HepG2 (cell line): Measurements from ENCODE around the gene DERL2. TPM values are rescaled to one million over a fixed set of nuclear protein-coding genes. Genes with fewer than 3 reads are reported as not detected.

Source experiments
- AGO1 ChIP-seq: fragments of 200-400 bp; formaldehyde crosslinking; IDR thresholded peaks from 2 replicates; pipeline ENCODE4 v1.6.1; 2017; ENCODE audit warnings: mild to moderate bottlenecking, low read depth, low read length, moderate library complexity; ENCODE audit not compliant: poor library complexity, severe bottlenecking
- ETV5 ChIP-seq: IDR thresholded peaks from 2 replicates; pipeline ENCODE4 v1.6.1; 2018; ENCODE audit warnings: missing biosample characterization, missing genetic modification reagents, inconsistent platforms, borderline replicate concordance
- HMG20B ChIP-seq: conservative IDR thresholded peaks from 2 replicates; pipeline ENCODE4 v1.6.1; 2016; ENCODE audit warnings: missing genetic modification reagents, missing compliant biosample characterization
- HNRNPLL ChIP-seq: fragments of 200-400 bp; formaldehyde crosslinking; IDR thresholded peaks from 2 replicates; pipeline ENCODE4 v1.6.1; 2017; ENCODE audit warnings: mild to moderate bottlenecking, low read depth, low read length; ENCODE audit not compliant: poor library complexity, severe bottlenecking
- MTF1 ChIP-seq: sonication (generic); formaldehyde crosslinking; IDR thresholded peaks from 2 replicates; pipeline ENCODE4 v1.5.0; 2020; ENCODE audit warnings: missing genetic modification reagents
- MXD4 ChIP-seq: IDR thresholded peaks from 2 replicates; pipeline ENCODE4 v1.6.1; 2016; ENCODE audit warnings: mild to moderate bottlenecking, missing biosample characterization, missing genetic modification reagents
- NFKB2 ChIP-seq: sonication (generic); formaldehyde crosslinking; IDR thresholded peaks from 2 replicates; pipeline ENCODE4 v1.4.0; 2020; ENCODE audit warnings: missing genetic modification reagents, borderline replicate concordance
- PHF21A ChIP-seq: sonication (generic); formaldehyde crosslinking; IDR thresholded peaks from 2 replicates; pipeline ENCODE4 v1.5.0; 2020; ENCODE audit warnings: mild to moderate bottlenecking, missing genetic modification reagents
- RCOR2 ChIP-seq: IDR thresholded peaks from 2 replicates; pipeline ENCODE4 v1.6.1; 2016; ENCODE audit warnings: missing biosample characterization, missing genetic modification reagents
- RXRB ChIP-seq: IDR thresholded peaks from 2 replicates; pipeline ENCODE4 v1.6.1; 2016; ENCODE audit warnings: borderline replicate concordance, missing genetic modification reagents, missing compliant biosample characterization
- SMAD1 ChIP-seq: sonication (generic); formaldehyde crosslinking; IDR thresholded peaks from 2 replicates; pipeline ENCODE4 v1.4.0; 2020; ENCODE audit warnings: missing genetic modification reagents, low read depth, mild to moderate bottlenecking, borderline replicate concordance
- SMC3 ChIP-seq: IDR thresholded peaks from 2 replicates; pipeline ENCODE4 v1.6.1; 2011; ENCODE audit warnings: low read length, improper control_type of control experiment
- YY1 ChIP-seq: IDR thresholded peaks from 2 replicates; pipeline ENCODE4 v1.6.1; 2011; ENCODE audit warnings: low read length, low read depth, moderate library complexity, mild to moderate bottlenecking; ENCODE audit not compliant: insufficient read depth, insufficient replicate concordance
- ZMYM4 ChIP-seq: sonication (generic); formaldehyde crosslinking; IDR thresholded peaks from 2 replicates; pipeline ENCODE4 v1.8.1; 2023; ENCODE audit warnings: mild to moderate bottlenecking, missing genetic modification reagents
- ZNF383 ChIP-seq: sonication (generic); formaldehyde crosslinking; IDR thresholded peaks from 2 replicates; pipeline ENCODE4 v1.4.0; 2020; ENCODE audit warnings: missing genetic modification reagents, mild to moderate bottlenecking, borderline replicate concordance
- ZNF430 ChIP-seq: sonication (generic); formaldehyde crosslinking; IDR thresholded peaks from 2 replicates; pipeline ENCODE4 v1.9.0; 2021; ENCODE audit warnings: mild to moderate bottlenecking, missing genetic modification reagents
- ZNF484 ChIP-seq: sonication (generic); formaldehyde crosslinking; IDR thresholded peaks from 2 replicates; pipeline ENCODE4 v1.5.1; 2020; ENCODE audit warnings: mild to moderate bottlenecking, low read depth, missing genetic modification reagents, borderline replicate concordance
- ZNF547 ChIP-seq: sonication (generic); formaldehyde crosslinking; IDR thresholded peaks from 2 replicates; pipeline ENCODE4 v1.5.1; 2020; ENCODE audit warnings: mild to moderate bottlenecking, missing genetic modification reagents
- ZNF557 ChIP-seq: sonication (generic); formaldehyde crosslinking; IDR thresholded peaks from 2 replicates; pipeline ENCODE4 v1.4.0; 2020; ENCODE audit warnings: missing genetic modification reagents
- ZNF644 ChIP-seq: IDR thresholded peaks from 2 replicates; pipeline ENCODE4 v1.6.1; 2016; ENCODE audit warnings: low read depth
- ZNF766 ChIP-seq: sonication (generic); formaldehyde crosslinking; IDR thresholded peaks from 2 replicates; pipeline ENCODE4 v1.5.0; 2020; ENCODE audit warnings: missing genetic modification reagents, borderline replicate concordance
- ZNF83 ChIP-seq: sonication (generic); formaldehyde crosslinking; IDR thresholded peaks from 2 replicates; pipeline ENCODE4 v1.4.0; 2020; ENCODE audit warnings: missing genetic modification reagents, mild to moderate bottlenecking, borderline replicate concordance
- polyA plus RNA-seq, 8 experiments: library from polyadenylated mRNA; depleted of rRNA in 3 of 8; stranded (reverse) in 7 of 8; unstranded in 1 of 8; fragments of >200 nt; fragmentation: Illumina TruSeq in 4 of 8; extraction: Trizol in 4 of 8; gene quantifications; 2 replicates each; pipeline versions ENCODE4 v1.2.1 to v1.2.3, GENCODE V29; 2011 to 2016; ENCODE audit warnings: low read depth in 4 of 8, missing spikeins in 1 of 8, mixed read lengths in 1 of 8; ENCODE audit not compliant: insufficient read depth in 1 of 8
- total RNA-seq, 5 experiments: library from RNA; depleted of rRNA; stranded (reverse); fragments of >200 nt; fragmentation: Illumina TruSeq; extraction: Trizol; gene quantifications; 2 replicates each; pipeline ENCODE4 v1.2.3, GENCODE V29; 2016; ENCODE audit warnings: low read depth in 1 of 5
- TF ChIP-seq, protein P1 (sequence below): sonication (generic); formaldehyde crosslinking; IDR thresholded peaks from 2 replicates; pipeline ENCODE4 v1.5.1; 2020; ENCODE audit warnings: mild to moderate bottlenecking, missing genetic modification reagents, moderate library complexity
- TF ChIP-seq, protein P2 (sequence below): sonication (generic); formaldehyde crosslinking; IDR thresholded peaks from 2 replicates; pipeline ENCODE4 v1.9.0; 2021; ENCODE audit warnings: missing genetic modification reagents, mild to moderate bottlenecking, borderline replicate concordance
- TF ChIP-seq, protein P3 (sequence below): IDR thresholded peaks from 2 replicates; pipeline ENCODE4 v1.6.1; 2016; ENCODE audit warnings: low read depth, borderline replicate concordance
- TF ChIP-seq, protein P4 (sequence below): sonication (generic); formaldehyde crosslinking; IDR thresholded peaks from 2 replicates; pipeline ENCODE4 v1.8.1; 2023; ENCODE audit warnings: mild to moderate bottlenecking, moderate library complexity, missing genetic modification reagents
- TF ChIP-seq, protein P5 (sequence below): sonication (generic); formaldehyde crosslinking; IDR thresholded peaks from 2 replicates; pipeline ENCODE4 v1.8.1; 2023; ENCODE audit warnings: missing genetic modification reagents, mild to moderate bottlenecking, borderline replicate concordance

The DERL2 gene
- total and polyA plus RNA-seq, 2 of the 13 experiments (the other 11 are each of a cell fraction or from before 2014, with no cell fraction given), result 59.3 to 65.2 TPM

DNA sequence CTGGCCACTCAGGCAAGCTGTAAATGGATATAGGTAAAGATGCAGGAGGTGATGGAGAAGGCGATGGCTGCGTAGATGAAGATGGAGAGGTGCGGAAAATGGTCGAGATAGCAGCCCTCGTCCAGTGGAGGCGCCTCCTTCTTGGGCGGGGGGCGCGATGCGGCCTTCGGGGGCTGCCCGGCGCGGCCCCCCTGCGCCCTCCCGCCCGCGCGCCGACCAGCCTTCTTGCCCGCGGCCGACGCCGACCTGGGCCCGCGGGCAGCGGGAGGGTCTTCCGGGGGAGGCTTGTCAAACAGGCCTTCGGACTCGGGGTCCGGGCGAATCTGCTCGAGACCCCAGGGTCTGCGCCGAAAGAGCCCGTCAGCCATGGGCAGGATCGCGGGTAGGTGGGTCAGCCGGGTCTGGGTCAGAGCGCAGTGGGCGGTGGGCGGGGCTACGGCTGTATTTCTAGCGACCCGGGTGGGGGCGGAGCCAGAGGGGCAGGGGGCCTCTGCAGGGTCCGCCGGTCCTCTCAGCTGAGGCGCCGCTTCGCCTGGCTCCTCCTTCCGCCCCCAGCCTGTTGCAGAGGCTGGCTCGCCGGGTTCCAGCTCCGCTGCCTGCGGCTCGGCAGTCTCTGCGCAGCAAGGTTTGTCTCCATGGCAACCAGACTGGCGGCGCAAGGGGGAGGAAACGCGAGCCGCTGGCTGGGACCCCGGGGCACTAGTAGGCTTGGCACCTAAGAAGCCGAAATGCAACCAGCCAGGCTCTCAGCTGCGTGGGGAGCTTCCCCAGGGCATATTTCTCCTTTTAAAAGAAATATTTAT is 14.8 kb upstream of the DERL2 start (continued):
- no peak; the same call in 1 of the 2 replicates for TF ChIP-seq ETV5 (CRISPR knock-in tag)
- TF ChIP-seq ZNF766 (CRISPR knock-in tag), result no peak
- TF ChIP-seq, protein P1, sequence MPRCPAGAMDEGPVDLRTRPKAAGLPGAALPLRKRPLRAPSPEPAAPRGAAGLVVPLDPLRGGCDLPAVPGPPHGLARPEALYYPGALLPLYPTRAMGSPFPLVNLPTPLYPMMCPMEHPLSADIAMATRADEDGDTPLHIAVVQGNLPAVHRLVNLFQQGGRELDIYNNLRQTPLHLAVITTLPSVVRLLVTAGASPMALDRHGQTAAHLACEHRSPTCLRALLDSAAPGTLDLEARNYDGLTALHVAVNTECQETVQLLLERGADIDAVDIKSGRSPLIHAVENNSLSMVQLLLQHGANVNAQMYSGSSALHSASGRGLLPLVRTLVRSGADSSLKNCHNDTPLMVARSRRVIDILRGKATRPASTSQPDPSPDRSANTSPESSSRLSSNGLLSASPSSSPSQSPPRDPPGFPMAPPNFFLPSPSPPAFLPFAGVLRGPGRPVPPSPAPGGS, result no peak
- TF ChIP-seq HNRNPLL, result peak; percentile 99
- TF ChIP-seq SMAD1 (CRISPR knock-in tag), result 0 out of 2 replicates have a peak, but pooled peaks have one; percentile 39
- no peak for TF ChIP-seq HMG20B (CRISPR knock-in tag)
- no peak for TF ChIP-seq RCOR2 (CRISPR knock-in tag)
- TF ChIP-seq, protein P2, sequence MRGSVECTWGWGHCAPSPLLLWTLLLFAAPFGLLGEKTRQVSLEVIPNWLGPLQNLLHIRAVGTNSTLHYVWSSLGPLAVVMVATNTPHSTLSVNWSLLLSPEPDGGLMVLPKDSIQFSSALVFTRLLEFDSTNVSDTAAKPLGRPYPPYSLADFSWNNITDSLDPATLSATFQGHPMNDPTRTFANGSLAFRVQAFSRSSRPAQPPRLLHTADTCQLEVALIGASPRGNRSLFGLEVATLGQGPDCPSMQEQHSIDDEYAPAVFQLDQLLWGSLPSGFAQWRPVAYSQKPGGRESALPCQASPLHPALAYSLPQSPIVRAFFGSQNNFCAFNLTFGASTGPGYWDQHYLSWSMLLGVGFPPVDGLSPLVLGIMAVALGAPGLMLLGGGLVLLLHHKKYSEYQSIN (CRISPR knock-in tag), result no peak
- TF ChIP-seq MTF1 (CRISPR knock-in tag), result no peak
- no peak for TF ChIP-seq ZNF383
- TF ChIP-seq ZNF547 (CRISPR knock-in tag), result no peak
- TF ChIP-seq RXRB (CRISPR knock-in tag), result no peak
- no peak for TF ChIP-seq SMC3
- no peak for TF ChIP-seq ZNF557 (CRISPR knock-in tag)
- no peak for TF ChIP-seq ZNF83 (CRISPR knock-in tag)
- no peak for TF ChIP-seq MXD4
- peak; percentile 83; the same call in 1 of the 2 replicates for TF ChIP-seq ZNF430
- TF ChIP-seq ZNF484 (CRISPR knock-in tag), result no peak
- peak; percentile 51 for TF ChIP-seq YY1
- peak; percentile 71; the same call in 1 of the 2 replicates for TF ChIP-seq ZMYM4 (CRISPR knock-in tag)
- TF ChIP-seq, protein P3, sequence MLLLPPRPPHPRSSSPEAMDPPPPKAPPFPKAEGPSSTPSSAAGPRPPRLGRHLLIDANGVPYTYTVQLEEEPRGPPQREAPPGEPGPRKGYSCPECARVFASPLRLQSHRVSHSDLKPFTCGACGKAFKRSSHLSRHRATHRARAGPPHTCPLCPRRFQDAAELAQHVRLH (CRISPR knock-in tag), result no peak
- TF ChIP-seq, protein P4, sequence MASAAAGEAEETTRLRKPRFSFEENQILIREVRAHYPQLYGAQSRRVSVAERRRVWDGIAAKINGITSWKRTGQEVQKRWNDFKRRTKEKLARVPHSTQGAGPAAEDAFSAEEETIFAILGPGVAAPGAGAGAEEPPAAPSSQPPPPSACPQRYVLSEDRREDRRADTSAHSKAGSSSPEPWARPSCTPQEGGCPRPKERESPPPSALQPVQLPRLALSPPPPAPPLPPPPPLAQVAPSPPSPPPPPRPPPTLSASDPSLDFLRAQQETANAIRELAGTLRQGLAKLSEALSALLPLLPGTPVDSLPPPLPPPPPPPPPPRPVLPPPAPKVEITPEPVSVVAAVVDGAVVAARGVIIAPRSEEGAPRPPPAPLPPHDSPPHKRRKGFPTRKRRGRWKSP, result peak; percentile 98
- peak; percentile 31 for TF ChIP-seq AGO1
- TF ChIP-seq PHF21A (CRISPR knock-in tag), result 0 out of 2 replicates have a peak, but pooled peaks have one; percentile 28
- TF ChIP-seq, protein P5, sequence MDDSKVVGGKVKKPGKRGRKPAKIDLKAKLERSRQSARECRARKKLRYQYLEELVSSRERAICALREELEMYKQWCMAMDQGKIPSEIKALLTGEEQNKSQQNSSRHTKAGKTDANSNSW (CRISPR knock-in tag), result no peak
- no peak for TF ChIP-seq ZNF644 (CRISPR knock-in tag)
- no peak for TF ChIP-seq NFKB2 (CRISPR knock-in tag)
